ENCODE results near the gene NACC1. TPM values are rescaled to one million over a fixed set of nuclear protein-coding genes. Genes with fewer than 3 reads are reported as not detected.

NACC1 gene
- total and polyA plus RNA-seq, 2 of the 8 experiments (the other 6 are each of a cell fraction or from before 2014, with no cell fraction given) = 234 to 301 TPM

- H3K56ac ChIP-seq (replicated peaks; ENCODE audit: insufficient read length, low read depth, low read length) = no peak overlapping the region
- TF ChIP-seq YY1 (IDR thresholded peaks at IDR 0.05; ENCODE audit: low read depth, low read length) (0 out of 2 replicates have a peak, but pooled peaks have one; percentile 1), EZH2 (IDR thresholded peaks at IDR 0.05; ENCODE audit: low read depth, low read length, severe bottlenecking) (peak; percentile 8), BACH1 (IDR thresholded peaks at IDR 0.05; ENCODE audit: low read length) (no peak)
- 20% methylated on average over 5 of the region's 5 CpGs; no CpG with 5 or more reads in 1 of the 2 experiments for WGBS, 2 experiments (ENCODE audit: extremely low coverage in 1 of 2, insufficient coverage in 1 of 2, insufficient read length in 1 of 2, insufficient replicate concordance in 2 of 2, low coverage in 1 of 2, low lambda C conversion rate in 2 of 2, missing lambda C conversion rate in 1 of 2)
- no peak overlapping the region for H3K14ac ChIP-seq (ENCODE audit: insufficient read length)
- FAIRE-seq (no peak), DNase-seq (ENCODE audit: low read depth in 1 of 2, low spot score in 2 of 2) (no peak)
- H3K79me2 ChIP-seq (ENCODE audit: control insufficient read depth in 1 of 2, insufficient read depth in 2 of 2, low read length in 2 of 2) = no peaks in the 10 kb centered on the region
- no peak overlapping the region for H2BK120ac ChIP-seq (replicated peaks; ENCODE audit: low read depth, low read length)
- H2BK12ac ChIP-seq (ENCODE audit: low read depth, low read length) = no peak overlapping the region
- H3K9ac ChIP-seq (replicated peaks in 1 of 4; ENCODE audit: extremely low read depth in 1 of 4, low read depth in 3 of 4, low read length in 3 of 4) = no peak overlapping the region
- ChIA-PET CTCF (ENCODE audit: partially characterized antibody) (interaction anchor here (0.6 to 48.8 kb wide), 28 partner anchors 8 to 954 kb away, joined by 3 to 1145 read pairs (median 10); partner anchors contain the start of gene DAND5), POLR2A (ENCODE audit: partially characterized antibody) (interaction anchor here (0.8 to 3.8 kb wide), 19 partner anchors 8 to 203 kb away, joined by 3 to 15 read pairs (median 5); partner anchors contain the start of gene GCDH)
- H2AFZ ChIP-seq (ENCODE audit: low read length) = no peak overlapping the region
- H3K23me2 ChIP-seq (ENCODE audit: low read depth, low read length) = peaks cover 3% of the 10 kb centered on the region; the same call in 1 of the 2 replicates
- no peak overlapping the region; the same call in 1 of the 2 replicates for H2BK15ac ChIP-seq (ENCODE audit: low read length)
- H2BK5ac ChIP-seq (ENCODE audit: low read depth, low read length) = no peak overlapping the region
- H3K27ac ChIP-seq (ENCODE audit: low read depth, low read length) = no peak overlapping the region
- H3K4ac ChIP-seq (replicated peaks; ENCODE audit: insufficient read length, low read depth, low read length) = no peak overlapping the region
- peak overlapping the region in 1 of 2 experiments; percentile 85; a peak in 1 of 4 replicates for H3K4me2 ChIP-seq (ENCODE audit: insufficient read depth in 1 of 2, low read depth in 2 of 2, low read length in 2 of 2)
- no peak overlapping the region for H2BK20ac ChIP-seq (ENCODE audit: low read length)
- no peaks in the 10 kb centered on the region for H3K36me3 ChIP-seq (ENCODE audit: control insufficient read depth in 2 of 4, insufficient read depth in 4 of 4, low read length in 3 of 4)
- H3K18ac ChIP-seq (ENCODE audit: extremely low read depth, low read length) = no peak overlapping the region
- H3K4me1 ChIP-seq (replicated peaks in 1 of 4; ENCODE audit: control insufficient read depth in 3 of 4, insufficient read depth in 4 of 4, low read length in 3 of 4) = peaks cover 0 to 18% (median 16%) of the 10 kb centered on the region in 4 experiments; a peak in 5 of 7 replicates
- no peak overlapping the region for H2AK5ac ChIP-seq (ENCODE audit: low read depth, low read length)
- H3K23ac ChIP-seq (ENCODE audit: insufficient read length) = no peak overlapping the region
- H3K79me1 ChIP-seq (ENCODE audit: low read depth, low read length) = no peaks in the 10 kb centered on the region
- no peak overlapping the region for H4K8ac ChIP-seq (ENCODE audit: extremely low read depth, insufficient read depth, low read length)
- no peaks in the 10 kb centered on the region for H3K9me3 ChIP-seq (ENCODE audit: insufficient read depth in 2 of 2, low read depth in 1 of 2, low read length in 1 of 2)
- peaks cover 2 to 5% of the 10 kb centered on the region in 2 experiments for H4K20me1 ChIP-seq (replicated peaks in 1 of 2; ENCODE audit: control insufficient read depth in 1 of 2, insufficient read depth in 2 of 2, low read length in 2 of 2)
- H4K5ac ChIP-seq (ENCODE audit: insufficient read length, low read depth, low read length) = no peak overlapping the region
- H3K27me3 ChIP-seq (replicated peaks in 1 of 4; ENCODE audit: control insufficient read depth in 3 of 4, extremely low read depth in 1 of 4, insufficient read depth in 3 of 4, low read length in 3 of 4) = peaks cover 14 to 76% (median 51%) of the 10 kb centered on the region in 4 experiments
- no peak overlapping the region for H4K91ac ChIP-seq (replicated peaks; ENCODE audit: insufficient read length, low read length)
- no peak overlapping the region; a peak in 1 of 8 replicates for H3K4me3 ChIP-seq (ENCODE audit: extremely low read depth in 1 of 4, insufficient read depth in 2 of 4, low read depth in 3 of 4, low read length in 4 of 4)
These were observed 24.0 kb upstream of the NACC1 start for GRCh38 chr19:13094106-13094504.

Data from H1 (cell line).